GM18873 (cell line): ENCODE data around the gene PTPRG.

Experiments
- ATAC-seq: cut with Tn5 transposase; IDR thresholded peaks from one replicate; pipeline ENCODE4 v1.9.1; 2021; ENCODE audit warnings: mild to moderate bottlenecking, moderate library complexity, moderate number of reproducible peaks; ENCODE audit not compliant: unreplicated experiment, low FRiP score

PTPRG gene

DNA sequence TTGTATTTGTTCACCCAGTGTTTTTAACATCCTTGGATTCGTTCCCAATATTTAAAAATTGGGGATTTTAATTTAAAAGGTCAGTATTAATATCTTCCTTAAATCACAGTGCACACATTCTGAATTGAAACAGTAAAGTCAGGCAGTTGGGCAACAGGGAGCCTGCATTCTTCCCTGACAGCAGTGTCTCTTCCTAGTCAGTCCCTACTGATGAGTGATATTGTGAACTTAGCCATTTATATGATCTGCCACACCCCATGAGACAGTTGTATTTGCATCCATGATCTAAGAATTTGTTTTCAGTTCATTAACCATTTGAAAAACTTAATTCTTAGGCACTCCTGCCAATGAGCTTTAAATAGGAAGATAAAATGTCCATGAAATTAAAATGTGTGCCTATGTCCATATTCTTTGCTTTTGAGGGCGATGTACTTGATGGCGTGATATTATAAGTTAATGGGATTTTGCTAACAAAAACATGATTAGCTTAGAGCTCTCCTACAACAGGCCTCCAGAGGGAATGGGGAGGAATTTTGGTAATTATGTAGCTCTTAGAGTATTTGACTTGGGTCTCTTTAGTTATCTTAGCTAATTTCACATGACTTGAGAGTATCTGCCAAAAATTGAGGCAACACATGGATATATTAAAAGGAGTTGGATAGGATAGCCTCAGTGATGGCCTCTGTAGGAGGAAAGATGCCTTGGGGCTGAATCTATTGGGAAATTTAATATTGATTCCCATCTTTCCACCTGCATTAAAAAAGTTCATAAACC lies 219.3 kb downstream of the PTPRG start:
- no peak for ATAC-seq

DNA sequence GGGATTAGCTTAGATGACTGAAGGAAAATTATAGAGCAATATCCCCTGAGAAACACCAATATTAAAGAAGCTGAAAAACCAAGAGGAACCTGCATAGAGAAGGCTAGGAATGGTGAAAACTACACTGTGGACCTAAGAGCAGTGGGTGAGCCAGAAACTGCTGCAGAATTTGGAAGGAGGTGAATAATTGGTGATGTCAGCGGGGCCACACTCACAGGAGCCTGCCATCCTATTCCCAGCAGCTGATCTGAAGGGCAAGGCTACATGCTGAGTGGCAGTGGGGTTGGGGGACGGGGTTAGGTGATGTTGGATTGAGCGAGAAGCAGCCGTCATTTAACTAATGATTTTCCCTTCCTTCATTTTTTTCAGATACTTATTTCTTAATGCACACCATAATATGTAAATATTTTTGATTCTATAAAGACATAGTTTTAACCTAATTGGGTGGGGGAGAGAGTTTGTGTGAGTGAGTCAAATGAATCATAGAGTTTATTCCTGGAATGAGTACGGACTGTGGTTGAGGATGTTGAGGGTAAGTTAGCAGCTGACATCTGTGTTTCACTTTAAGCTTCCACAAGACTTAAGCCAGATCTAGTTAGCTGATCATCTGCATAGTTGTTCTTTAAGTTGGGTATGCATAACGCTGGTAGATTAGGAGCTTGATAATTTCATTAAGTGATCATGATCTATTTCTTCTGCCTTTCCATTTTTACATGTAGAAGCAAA lies 222.8 kb downstream of the PTPRG start:
- no peak for ATAC-seq

DNA sequence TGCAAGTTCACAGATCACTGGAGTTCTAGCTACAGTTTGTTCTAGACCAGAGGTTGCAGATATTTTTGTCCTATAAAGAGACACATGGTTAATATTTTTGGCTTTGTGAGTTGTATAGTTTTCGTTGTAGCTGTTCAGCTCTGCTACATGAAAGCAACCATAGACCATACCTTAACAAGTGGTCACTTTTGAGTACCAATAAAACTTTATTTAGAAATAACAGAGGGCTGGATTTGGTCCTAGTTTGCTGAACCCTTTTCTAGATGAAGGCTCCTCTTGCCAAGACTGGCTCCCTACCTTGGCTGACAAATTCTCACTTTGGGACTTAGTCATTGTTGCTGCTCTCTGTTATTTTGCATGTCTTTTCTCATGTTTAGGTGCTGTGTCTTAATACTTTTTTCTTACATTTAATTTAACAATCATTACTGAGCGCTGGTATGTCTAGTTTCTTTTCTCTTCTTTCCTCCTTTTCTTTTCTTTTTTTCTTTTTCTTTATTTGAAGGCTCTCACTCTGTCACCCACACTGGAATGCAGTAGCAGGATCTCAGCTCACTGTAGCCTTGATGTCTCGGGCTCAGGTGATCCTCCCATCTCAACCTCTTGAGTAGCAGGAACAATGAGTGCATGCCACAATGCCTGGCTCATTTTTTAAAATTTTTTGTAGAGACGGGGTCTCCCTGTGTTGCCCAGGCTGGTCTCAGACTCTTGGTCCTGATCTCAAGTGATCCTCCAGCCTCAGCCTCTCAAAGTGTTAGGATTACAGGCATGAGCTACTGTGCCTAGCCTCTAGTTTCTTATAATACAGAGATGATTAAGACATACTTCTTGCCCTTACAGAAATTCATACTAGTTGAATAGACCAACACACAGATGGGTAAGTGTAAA lies 227.5 kb downstream of the PTPRG start:
- ATAC-seq: no peak

DNA sequence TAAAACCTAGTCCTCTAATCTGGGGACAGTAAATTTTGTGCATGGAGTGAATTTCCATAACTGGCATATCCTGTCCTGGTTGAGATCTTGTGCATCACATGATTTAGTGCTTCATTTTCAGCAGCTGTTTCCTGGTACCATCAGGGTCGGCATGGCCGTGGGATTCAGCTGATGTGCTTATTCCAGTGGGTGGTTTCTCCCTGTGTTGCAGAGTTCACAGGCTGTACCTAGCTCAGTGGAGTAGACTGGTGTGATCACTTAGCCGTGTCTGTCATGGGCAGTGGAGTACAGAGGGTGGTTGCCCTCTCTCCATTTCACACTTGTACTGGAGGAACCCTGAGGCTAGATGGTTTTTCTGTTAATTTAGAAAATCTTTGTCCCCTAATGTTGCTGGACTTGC lies 228.5 kb downstream of the PTPRG start:
- no peak for ATAC-seq

DNA sequence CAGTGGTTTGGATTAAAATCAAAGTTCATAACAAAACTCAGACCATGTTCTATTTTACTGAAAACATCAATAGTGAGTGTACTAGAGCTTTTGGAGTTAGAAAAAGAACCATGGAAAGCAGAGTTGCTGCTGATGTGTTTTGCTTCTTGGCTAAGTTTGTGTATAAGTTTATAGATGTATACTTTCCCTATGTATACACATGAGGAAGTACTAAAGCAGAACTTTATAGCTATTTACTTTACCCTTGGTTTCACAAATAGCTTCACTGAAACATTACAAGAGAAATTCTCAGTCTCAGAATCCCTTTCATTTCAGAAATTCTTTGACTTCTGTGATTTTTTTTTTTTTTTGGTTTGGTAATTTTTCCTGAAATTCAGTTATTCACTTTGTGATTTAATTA lies 229.0 kb downstream of the PTPRG start:
- ATAC-seq: no peak

DNA sequence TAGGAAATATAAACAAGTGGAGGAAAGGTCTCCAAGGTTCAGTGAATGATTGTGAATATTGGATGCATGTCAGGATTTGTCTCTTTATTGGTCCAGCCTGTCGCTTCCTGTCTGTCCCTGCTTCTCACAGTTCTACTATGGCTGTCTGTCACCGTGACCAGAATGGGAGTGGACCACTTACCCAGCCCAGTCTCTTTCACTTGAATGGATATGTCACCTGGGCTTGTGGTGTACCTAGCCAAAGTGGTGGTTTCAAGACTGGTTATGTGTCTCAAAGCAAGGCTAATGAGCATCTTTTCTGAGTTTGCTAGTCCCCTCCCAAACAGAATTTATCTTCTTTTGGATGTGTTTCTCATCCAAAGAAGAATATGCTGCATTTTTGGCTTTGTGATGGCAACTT lies 231.7 kb downstream of the PTPRG start:
- no peak for ATAC-seq

DNA sequence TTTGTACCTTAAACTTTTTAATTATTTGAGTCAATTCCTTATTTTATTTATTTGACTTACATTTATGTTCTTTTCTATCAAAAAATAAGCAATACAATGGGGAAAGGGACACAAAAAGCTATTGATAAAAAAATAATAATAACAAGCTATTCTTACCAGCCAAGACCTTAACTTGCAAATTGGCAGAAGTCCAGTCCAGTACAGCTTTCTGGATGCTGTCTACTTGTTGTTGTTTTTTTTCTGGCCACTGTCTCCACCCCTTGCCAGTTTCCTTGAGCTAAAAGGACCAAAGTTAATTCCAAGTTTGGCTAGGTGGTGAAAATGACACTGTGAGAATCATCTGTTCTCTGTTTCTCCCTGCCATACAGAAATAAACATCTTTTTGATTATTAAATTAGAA lies 232.2 kb downstream of the PTPRG start:
- ATAC-seq: no peak

DNA sequence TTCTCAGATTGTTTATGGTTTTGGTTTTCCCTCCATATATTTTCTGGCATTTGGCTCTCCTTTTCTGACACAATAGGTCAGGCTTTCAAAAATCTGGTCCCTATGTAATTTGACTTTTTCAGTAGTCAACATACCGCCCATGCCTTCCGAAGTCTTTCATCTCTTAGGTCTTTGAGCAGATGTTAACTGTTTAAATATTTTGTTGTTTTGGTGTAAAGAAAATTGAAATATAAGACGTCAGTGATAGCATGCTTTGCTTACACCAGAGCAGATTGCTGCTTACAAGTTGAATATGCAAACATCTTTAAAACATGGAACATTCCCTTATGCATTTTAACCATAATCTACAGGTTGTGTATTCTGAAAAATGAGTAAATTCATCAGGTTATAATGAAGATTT lies 233.0 kb downstream of the PTPRG start:
- no peak for ATAC-seq

DNA sequence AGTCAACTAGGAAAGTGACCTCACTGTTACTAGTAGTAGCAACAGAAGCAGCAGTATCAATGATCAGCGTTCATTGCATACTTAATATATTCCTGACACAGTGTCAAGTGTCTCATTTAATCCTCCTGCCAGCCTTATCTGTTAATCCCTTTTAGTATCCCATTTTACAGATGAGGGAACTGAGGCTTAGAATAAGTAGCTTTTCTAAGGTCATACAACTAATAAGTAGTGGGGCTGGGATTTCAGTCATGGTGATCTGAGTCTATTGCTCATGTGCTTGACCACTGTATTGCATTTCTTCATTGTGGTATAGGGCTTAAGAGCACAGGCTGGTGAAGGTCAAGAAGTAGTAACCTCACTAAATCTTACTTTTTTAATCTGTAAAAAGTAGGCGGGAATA lies 233.6 kb downstream of the PTPRG start:
- no peak for ATAC-seq

DNA sequence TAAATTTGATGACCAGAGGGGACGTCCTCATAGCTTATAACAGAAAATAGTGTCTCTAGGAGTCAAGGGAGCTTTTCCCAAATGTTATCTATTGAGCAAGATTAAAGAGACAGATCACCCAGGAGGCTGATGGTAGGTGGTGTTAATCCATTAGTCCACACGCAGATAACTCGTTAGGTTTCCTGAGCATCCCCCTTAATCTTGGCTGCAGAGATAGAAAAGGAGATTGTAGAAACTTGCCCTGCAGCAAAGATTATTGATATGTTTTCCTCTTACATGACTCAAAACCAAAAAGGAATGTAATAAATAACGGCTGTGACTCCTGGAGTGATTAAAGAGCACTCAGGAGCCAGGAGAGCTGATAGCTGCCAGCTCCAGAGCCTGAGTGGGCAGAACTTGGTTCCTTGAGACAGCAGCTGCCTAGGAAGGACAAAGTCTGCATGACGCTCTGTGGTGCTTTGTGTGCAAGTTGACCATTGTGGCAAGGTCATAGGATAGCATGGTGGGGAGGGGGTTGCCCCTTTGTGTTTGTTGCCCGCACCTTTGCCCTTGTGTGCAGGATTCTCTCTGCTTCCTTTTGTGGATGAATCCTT lies 234.8 kb downstream of the PTPRG start:
- no peak for ATAC-seq

DNA sequence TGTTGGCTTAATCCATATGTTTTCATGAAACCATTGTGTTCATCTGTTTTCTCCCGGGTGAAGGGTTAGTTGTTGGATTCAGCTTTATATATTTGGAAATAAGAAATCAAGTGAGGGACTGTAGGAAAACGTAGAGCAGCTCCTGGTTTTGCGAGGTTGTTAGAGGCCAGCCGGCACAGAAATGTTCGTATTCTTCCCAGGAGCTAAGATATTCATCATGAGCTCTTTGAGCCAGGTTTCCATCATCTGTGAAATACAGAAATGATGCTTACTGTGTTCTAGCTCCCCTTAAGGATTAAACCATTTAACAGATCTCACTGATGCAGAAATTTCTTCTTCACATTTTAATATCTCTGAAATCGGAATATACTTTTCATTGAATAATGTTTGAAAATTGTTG lies 235.5 kb downstream of the PTPRG start:
- no peak for ATAC-seq

DNA sequence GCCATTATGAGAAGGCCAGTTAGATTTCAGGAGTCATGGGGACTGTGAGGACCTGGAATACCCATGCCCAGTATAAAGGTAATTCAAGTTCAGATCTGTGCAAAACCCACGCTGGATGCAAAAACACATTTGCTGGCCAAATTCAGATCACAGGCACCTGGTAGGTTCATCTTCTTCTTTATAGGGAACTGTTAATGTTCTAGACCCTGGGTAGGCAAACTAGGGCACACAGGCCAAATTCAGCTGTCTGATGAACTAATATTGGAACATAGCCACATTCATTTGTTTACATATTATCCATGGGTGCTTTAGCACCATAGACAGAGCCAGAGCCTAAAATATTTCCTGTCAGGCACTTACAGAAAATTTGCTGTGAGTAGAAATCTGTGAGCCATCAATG lies 241.4 kb downstream of the PTPRG start:
- no peak for ATAC-seq

DNA sequence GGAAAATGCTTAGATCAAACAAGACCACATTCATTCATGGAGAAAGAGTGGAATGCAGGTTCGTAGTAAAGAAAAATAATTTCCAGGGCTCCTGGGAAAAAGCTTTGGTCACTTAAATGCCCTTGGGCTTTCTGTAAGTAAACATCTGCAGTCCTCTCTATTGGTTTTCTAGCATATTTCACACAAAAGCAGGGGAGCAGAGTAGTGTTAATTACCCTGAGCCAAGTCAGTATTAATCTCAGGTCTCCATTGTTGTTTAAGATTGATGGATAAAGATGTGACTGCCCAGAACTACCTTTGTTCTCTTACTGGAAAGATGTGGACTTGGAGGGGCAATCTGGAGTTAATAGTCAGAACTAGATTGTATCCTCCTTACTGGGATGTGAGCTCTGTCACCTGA lies 242.6 kb downstream of the PTPRG start:
- no peak for ATAC-seq

DNA sequence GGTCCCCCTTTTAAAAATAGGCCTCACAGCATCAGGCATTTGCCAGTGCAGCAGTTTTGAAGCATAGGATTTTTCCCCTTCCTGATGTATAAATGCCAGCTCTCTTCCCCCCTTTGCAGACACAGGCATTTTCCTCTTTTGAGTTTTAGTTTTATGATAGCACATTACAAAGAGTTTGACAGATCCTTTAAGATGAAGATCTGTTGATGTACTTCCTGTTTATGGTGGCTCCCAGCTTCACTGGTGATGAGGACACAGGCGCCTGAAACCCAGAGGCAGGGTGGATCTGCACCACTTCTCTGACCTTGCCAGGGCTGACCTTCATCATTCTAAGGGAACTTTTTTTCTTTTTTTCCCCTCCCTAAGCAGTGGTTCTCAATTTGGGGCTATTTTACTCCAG lies 243.4 kb downstream of the PTPRG start:
- no peak for ATAC-seq

DNA sequence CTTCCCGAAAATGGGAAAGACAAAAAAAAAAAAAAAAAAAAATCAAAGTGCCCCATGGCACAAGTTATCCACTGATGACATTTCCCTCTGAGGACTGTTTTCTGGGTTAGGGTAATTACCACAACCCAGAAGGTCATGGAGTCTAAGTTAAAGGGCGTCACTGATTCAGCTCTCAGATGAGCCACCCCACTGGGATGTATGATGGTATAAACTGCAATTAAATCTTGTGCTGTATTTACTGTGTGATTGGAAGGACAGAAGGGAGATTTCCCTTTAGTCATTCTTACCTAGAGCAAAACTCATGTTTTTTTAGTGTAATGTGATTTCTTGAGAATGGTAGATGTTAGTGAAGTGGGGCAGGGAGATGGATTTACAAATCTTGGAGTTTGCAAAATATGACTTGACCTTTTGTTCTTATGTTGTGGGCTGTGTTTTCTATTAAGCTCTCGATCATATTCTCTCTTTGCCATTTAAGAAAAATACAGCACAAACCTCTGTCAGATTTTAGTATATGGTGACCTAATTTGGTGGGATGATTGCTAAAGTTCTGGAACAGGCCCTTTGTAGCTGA lies 244.2 kb downstream of the PTPRG start:
- no peak for ATAC-seq

DNA sequence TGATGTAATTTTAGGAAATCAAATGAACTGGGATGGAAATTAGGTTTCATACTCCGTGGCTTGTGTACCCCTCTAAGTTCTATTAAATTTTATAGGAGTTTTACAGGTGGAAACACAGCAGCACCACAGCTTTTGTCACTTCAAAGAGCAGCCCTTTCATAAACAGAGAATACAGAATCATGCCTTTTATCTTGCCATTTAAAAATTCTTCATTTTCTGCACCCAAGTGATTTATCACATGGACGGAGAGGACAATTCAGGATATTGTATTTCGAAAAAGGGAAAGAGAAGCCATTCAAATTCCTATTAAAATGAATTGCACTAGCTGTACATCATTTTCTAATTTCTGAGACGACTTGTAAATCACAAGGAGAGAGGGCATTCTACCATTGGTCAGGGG lies 245.4 kb downstream of the PTPRG start:
- no peak for ATAC-seq

DNA sequence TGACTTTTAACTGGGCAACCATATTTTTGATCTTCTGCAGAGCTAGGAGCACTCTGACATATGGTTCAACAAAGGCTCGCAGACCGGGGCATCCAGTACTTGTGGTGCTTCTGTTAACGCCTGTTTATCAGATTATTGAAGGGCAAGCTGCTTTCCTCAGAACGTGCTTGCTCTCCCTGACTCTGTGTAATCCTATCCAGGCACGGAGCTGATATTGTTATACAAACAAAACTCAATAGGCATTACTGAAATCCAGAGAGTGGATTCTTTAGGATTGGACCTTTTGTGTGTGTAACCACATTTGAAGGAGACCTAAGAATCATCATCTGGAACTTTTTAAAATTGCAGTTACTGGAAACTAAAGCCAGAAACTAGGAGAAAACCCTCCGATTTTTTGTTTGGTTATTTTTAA lies 246.5 kb downstream of the PTPRG start:
- no peak for ATAC-seq

DNA sequence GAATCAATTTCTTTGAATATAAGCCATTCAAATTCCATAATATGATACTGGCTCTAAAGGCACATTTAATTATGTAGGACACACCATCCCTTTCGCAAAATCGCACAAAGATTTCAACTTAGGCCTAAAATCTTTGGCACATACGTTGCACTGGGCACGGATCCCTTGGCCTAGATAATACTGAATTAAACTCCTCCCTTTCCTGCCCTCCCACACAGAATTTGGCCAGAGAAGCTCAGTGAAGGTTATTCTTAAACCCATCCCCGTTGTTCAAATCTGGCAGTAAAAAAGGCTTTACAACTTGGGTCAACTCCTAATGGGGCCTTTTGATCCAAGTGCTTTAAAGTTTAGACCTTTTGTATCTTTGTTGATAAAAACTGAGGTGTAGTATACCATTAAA lies 247.2 kb downstream of the PTPRG start:
- no peak for ATAC-seq

DNA sequence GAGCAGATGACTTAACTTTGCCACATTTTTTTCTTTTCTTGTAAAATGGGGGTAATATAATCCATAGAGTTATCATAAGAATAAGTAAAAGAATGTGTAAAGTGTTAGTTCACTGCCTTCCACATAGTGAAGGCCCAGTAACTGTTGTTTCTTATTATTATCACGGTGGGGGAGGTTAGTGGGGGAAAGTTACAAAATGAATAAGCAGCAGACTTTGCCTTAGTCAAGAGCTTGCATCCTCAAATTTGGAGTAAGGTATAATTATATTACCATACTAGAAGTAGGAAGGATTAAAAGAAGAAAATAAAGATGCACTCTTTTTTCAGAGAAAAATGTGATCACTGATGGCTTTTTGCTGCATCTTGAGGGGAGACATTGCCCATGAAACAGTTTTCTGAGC lies 247.6 kb downstream of the PTPRG start:
- ATAC-seq: no peak

DNA sequence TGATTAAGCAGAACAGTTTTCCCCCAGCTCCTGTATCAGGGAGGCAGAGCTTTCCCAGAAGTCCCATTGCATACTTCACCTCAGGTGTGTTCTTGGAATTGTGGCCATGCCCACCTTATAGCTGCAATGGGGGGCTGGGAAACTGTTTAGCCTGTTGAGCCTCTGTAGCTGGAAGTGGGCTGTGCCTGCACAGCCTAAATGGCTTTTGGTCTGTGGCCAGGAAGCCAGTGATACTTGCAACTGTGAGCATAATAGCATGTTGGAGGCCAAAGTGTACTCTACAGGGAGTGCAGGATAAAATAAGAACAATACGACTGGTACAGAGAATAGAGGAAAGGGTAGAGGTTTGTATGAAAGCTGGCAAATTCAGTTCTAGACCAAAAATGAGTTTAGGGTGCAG lies 248.5 kb downstream of the PTPRG start:
- no peak for ATAC-seq
